ENCODE results near the gene POFUT2.

GRCh38 chr21:45309987-45310381 lies 22.3 kb upstream of the POFUT2 start:
- TF ChIP-seq, protein P1, sequence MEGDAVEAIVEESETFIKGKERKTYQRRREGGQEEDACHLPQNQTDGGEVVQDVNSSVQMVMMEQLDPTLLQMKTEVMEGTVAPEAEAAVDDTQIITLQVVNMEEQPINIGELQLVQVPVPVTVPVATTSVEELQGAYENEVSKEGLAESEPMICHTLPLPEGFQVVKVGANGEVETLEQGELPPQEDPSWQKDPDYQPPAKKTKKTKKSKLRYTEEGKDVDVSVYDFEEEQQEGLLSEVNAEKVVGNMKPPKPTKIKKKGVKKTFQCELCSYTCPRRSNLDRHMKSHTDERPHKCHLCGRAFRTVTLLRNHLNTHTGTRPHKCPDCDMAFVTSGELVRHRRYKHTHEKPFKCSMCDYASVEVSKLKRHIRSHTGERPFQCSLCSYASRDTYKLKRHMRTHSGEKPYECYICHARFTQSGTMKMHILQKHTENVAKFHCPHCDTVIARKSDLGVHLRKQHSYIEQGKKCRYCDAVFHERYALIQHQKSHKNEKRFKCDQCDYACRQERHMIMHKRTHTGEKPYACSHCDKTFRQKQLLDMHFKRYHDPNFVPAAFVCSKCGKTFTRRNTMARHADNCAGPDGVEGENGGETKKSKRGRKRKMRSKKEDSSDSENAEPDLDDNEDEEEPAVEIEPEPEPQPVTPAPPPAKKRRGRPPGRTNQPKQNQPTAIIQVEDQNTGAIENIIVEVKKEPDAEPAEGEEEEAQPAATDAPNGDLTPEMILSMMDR (IDR thresholded peaks at IDR 0.05; ENCODE audit: poor library complexity, severe bottlenecking) = no peak
- no peak for TF ChIP-seq POLR2AphosphoS5 (IDR thresholded peaks at IDR 0.05)
- TF ChIP-seq REST (IDR thresholded peaks at IDR 0.05; ENCODE audit: borderline replicate concordance) = no peak
- TF ChIP-seq EZH2 (IDR thresholded peaks at IDR 0.05; ENCODE audit: borderline replicate concordance, insufficient read depth, low read length, poor library complexity, severe bottlenecking) = no peak
- no peak for TF ChIP-seq RAD21 (conservative IDR thresholded peaks at IDR 0.05)
